ENCODE measurements around the gene ITGA2.
"Not testable (repeated sequence)": the region's sequence is repeated elsewhere in the genome, so short reads cannot be mapped to it uniquely, and the experiment has no call there.

ITGA2 gene

GRCh38 chr5:53110156-53110555 is 121.0 kb downstream of the ITGA2 start:
- H3K4me3 ChIP-seq (ENCODE audit: low read depth, low read length) = peak overlapping the region; percentile 71
- no peak for DNase-seq (ENCODE audit: low read depth)
- TF ChIP-seq MYC (IDR thresholded peaks at IDR 0.05; ENCODE audit: low read depth, low read length) = no peak
- TF ChIP-seq, protein P1, sequence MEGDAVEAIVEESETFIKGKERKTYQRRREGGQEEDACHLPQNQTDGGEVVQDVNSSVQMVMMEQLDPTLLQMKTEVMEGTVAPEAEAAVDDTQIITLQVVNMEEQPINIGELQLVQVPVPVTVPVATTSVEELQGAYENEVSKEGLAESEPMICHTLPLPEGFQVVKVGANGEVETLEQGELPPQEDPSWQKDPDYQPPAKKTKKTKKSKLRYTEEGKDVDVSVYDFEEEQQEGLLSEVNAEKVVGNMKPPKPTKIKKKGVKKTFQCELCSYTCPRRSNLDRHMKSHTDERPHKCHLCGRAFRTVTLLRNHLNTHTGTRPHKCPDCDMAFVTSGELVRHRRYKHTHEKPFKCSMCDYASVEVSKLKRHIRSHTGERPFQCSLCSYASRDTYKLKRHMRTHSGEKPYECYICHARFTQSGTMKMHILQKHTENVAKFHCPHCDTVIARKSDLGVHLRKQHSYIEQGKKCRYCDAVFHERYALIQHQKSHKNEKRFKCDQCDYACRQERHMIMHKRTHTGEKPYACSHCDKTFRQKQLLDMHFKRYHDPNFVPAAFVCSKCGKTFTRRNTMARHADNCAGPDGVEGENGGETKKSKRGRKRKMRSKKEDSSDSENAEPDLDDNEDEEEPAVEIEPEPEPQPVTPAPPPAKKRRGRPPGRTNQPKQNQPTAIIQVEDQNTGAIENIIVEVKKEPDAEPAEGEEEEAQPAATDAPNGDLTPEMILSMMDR (IDR thresholded peaks at IDR 0.05; ENCODE audit: low read depth, low read length) = no peak
- TF ChIP-seq POLR2A (IDR thresholded peaks at IDR 0.05; ENCODE audit: extremely low read depth, insufficient read length) = no peak
- TF ChIP-seq, protein P2, sequence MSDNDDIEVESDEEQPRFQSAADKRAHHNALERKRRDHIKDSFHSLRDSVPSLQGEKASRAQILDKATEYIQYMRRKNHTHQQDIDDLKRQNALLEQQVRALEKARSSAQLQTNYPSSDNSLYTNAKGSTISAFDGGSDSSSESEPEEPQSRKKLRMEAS (IDR thresholded peaks at IDR 0.05; ENCODE audit: low read depth, low read length) = no peak

GRCh38 chr5:53111139-53111538 is 122.0 kb downstream of the ITGA2 start:
- peak overlapping the region; percentile 71 for H3K4me3 ChIP-seq (ENCODE audit: low read depth, low read length)
- no peak for DNase-seq (ENCODE audit: low read depth)
- TF ChIP-seq, protein P1 (IDR thresholded peaks at IDR 0.05; ENCODE audit: low read depth, low read length) = no peak
- TF ChIP-seq POLR2A (IDR thresholded peaks at IDR 0.05; ENCODE audit: extremely low read depth, insufficient read length) = no peak
- TF ChIP-seq, protein P2 (IDR thresholded peaks at IDR 0.05; ENCODE audit: low read depth, low read length) = no peak
- TF ChIP-seq MYC (IDR thresholded peaks at IDR 0.05; ENCODE audit: low read depth, low read length) = no peak

- not testable (repeated sequence) for DNase-seq (ENCODE audit: low read depth)
These were observed 123.2 kb downstream of the ITGA2 start for GRCh38 chr5:53112307-53112706.

DNA sequence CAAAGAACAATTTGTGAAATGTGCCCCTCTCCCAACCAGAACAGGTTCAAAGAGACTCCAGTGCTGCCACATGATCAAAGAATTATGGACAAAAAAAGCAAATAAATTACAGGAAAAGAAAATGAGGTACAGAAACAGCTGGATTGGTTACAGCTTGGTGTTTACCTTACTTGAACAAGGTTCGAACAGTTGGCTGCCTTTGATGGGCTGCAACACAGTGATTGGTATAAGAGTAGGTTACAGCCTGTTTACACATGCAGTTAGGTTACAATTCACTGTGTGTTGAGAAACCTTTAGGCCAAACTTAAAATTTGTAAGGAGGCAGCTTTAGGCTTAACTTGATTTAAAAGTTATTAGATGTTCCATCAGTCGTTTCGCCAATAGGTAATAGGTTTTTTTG is 123.8 kb downstream of the ITGA2 start:
- no peak overlapping the region for H3K4me3 ChIP-seq (ENCODE audit: low read depth, low read length)

More at GRCh38 chr5:53112307-53112706, 123.2 kb downstream of the ITGA2 start:
- H3K4me3 ChIP-seq (ENCODE audit: low read depth, low read length) = not testable (repeated sequence)

DNA sequence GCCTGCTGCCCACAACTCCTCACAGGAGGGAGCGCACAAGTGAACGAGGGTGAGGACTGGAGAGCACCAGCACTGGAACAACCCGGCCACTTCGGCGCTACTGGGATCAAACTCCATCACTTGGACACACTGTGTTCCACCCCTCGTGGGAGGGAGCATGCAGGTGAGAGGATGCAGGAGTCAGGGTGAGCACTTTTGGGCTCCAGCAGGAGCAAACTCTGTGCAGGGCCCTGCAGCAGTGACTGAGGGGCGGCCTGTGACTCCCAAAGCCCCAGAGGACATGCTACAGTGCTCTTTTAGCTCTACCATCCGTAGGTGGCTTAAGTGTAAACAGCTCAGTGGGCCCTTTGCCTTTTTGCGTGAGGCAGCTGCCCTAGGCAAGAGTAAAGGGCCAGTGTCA is 124.8 kb downstream of the ITGA2 start:
- TF ChIP-seq, protein P2 (IDR thresholded peaks at IDR 0.05; ENCODE audit: low read depth, low read length) = no peak
- TF ChIP-seq, protein P1 (IDR thresholded peaks at IDR 0.05; ENCODE audit: low read depth, low read length) = no peak
- TF ChIP-seq POLR2A (IDR thresholded peaks at IDR 0.05; ENCODE audit: extremely low read depth, insufficient read length) (no peak), MYC (IDR thresholded peaks at IDR 0.05; ENCODE audit: low read depth, low read length) (no peak)
- no peak overlapping the region for H3K4me3 ChIP-seq (ENCODE audit: low read depth, low read length)
- no peak for DNase-seq (ENCODE audit: low read depth)

More for the DNA sequence above, 123.8 kb downstream of the ITGA2 start:
- TF ChIP-seq MYC (IDR thresholded peaks at IDR 0.05; ENCODE audit: low read depth, low read length) = no peak
- TF ChIP-seq, protein P2 (IDR thresholded peaks at IDR 0.05; ENCODE audit: low read depth, low read length) = no peak
- TF ChIP-seq, protein P1 (IDR thresholded peaks at IDR 0.05; ENCODE audit: low read depth, low read length) = no peak
- no peak for TF ChIP-seq POLR2A (IDR thresholded peaks at IDR 0.05; ENCODE audit: extremely low read depth, insufficient read length)
- no peak for DNase-seq (ENCODE audit: low read depth)

DNA sequence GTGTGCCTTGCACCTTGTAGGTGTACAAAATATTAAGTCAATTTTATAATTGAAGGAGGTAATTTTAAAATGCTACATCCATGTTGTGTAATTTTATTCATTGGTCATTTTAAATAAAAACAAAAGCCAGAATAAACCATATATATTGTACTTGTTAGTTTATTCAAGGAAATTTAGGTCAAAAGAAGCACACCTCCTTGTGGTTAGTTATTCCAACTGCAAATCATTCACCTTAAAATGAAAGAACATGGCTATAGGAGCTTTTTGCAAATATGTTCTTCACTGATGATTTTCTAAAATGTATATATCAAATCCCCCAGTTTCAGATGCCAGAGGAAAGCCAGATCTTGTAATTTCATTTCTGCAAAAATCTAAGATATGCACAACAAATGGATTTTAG is 125.8 kb downstream of the ITGA2 start:
- TF ChIP-seq, protein P2 (IDR thresholded peaks at IDR 0.05; ENCODE audit: low read depth, low read length) = no peak
- TF ChIP-seq POLR2A (IDR thresholded peaks at IDR 0.05; ENCODE audit: extremely low read depth, insufficient read length) = no peak
- TF ChIP-seq, protein P1 (IDR thresholded peaks at IDR 0.05; ENCODE audit: low read depth, low read length) = no peak
- no peak for TF ChIP-seq MYC (IDR thresholded peaks at IDR 0.05; ENCODE audit: low read depth, low read length)
- DNase-seq (ENCODE audit: low read depth) = no peak
- H3K4me3 ChIP-seq (ENCODE audit: low read depth, low read length) = no peak overlapping the region

Data from NB4 (cell line).